Loucy (cell line): Measurements from ENCODE around the gene MGAT5B.
A peak's percentile ranks its signal among the peaks of the same experiment; 100 is the strongest.
"Not testable (repeated sequence)": the region's sequence is repeated elsewhere in the genome, so short reads cannot be mapped to it uniquely, and the experiment has no call there.

ENCODE experiments used
- H2AFZ ChIP-seq: fragments of 200-600 bp; sonication (generic); 2 replicates; pipeline ENCODE4 v1.6.0; 2016; ENCODE audit warnings: antibody characterized with exemption, mild to moderate bottlenecking, low read length, moderate library complexity
- H3F3A ChIP-seq: fragments of 200-600 bp; 2 replicates; pipeline ENCODE4 v1.6.0; 2016; ENCODE audit warnings: antibody characterized with exemption, low read depth, mild to moderate bottlenecking
- H3K27me3 ChIP-seq: fragments of 200-600 bp; sonication (generic); 2 replicates; pipeline ENCODE4 v1.6.1; 2014; ENCODE audit warnings: low read length, mild to moderate bottlenecking; ENCODE audit not compliant: insufficient read depth, poor library complexity, severe bottlenecking
- H3K36me3 ChIP-seq: fragments of 200-600 bp; sonication (generic); 2 replicates; pipeline ENCODE4 v1.6.1; 2016; ENCODE audit warnings: low read length; ENCODE audit not compliant: insufficient read depth
- H3K4me1 ChIP-seq: fragments of 200-600 bp; sonication (generic); 2 replicates; pipeline ENCODE4 v1.5.1; 2014; ENCODE audit warnings: low read length, mild to moderate bottlenecking; ENCODE audit not compliant: insufficient read depth, poor library complexity, severe bottlenecking
- H3K4me2 ChIP-seq: fragments of 200-600 bp; sonication (generic); 2 replicates; pipeline ENCODE4 v1.6.0; 2014; ENCODE audit warnings: antibody characterized with exemption, low read length, low read depth, mild to moderate bottlenecking; ENCODE audit not compliant: poor library complexity, severe bottlenecking
- H3K4me3 ChIP-seq: fragments of 200-600 bp; sonication (generic); 2 replicates; pipeline ENCODE4 v1.5.1; 2014; ENCODE audit warnings: low read length, mild to moderate bottlenecking, mixed read lengths; ENCODE audit not compliant: poor library complexity, severe bottlenecking
- H3K79me2 ChIP-seq: fragments of 200-600 bp; sonication (generic); 2 replicates; pipeline ENCODE4 v1.6.1; 2014; ENCODE audit warnings: low read length; ENCODE audit not compliant: insufficient read depth
- H3K9ac ChIP-seq: fragments of 200-600 bp; sonication (generic); 2 replicates; pipeline ENCODE4 v1.6.0; 2014; ENCODE audit warnings: mild to moderate bottlenecking, low read depth, low read length, moderate library complexity; ENCODE audit not compliant: poor library complexity, severe bottlenecking
- H3K9me2 ChIP-seq: fragments of 200-600 bp; sonication (generic); replicated peaks from 2 replicates; pipeline ENCODE4 v1.6.1; 2016; ENCODE audit warnings: low read depth, low read length, mixed read lengths
- H3K9me3 ChIP-seq: fragments of 200-600 bp; sonication (generic); 2 replicates; pipeline ENCODE4 v1.6.1; 2014; ENCODE audit warnings: mild to moderate bottlenecking, antibody characterized with exemption, low read length, low read depth; ENCODE audit not compliant: insufficient read depth
- H4K20me1 ChIP-seq: fragments of 200-600 bp; sonication (generic); 2 replicates; pipeline ENCODE4 v1.6.0; 2014; ENCODE audit warnings: antibody characterized with exemption, low read length, mild to moderate bottlenecking; ENCODE audit not compliant: insufficient read depth, poor library complexity, severe bottlenecking
- EZH2phosphoT487 ChIP-seq: fragments of 200-600 bp; IDR thresholded peaks from 2 replicates; pipeline ENCODE4 v1.6.1; 2018; ENCODE audit warnings: antibody characterized with exemption, mild to moderate bottlenecking, moderate library complexity, borderline replicate concordance
- TF ChIP-seq, protein P1 (sequence below): fragments of 200-600 bp; sonication (generic); conservative IDR thresholded peaks from 2 replicates; pipeline ENCODE4 v1.5.1; 2014; ENCODE audit warnings: mild to moderate bottlenecking, antibody characterized with exemption, low read length

MGAT5B gene

DNA sequence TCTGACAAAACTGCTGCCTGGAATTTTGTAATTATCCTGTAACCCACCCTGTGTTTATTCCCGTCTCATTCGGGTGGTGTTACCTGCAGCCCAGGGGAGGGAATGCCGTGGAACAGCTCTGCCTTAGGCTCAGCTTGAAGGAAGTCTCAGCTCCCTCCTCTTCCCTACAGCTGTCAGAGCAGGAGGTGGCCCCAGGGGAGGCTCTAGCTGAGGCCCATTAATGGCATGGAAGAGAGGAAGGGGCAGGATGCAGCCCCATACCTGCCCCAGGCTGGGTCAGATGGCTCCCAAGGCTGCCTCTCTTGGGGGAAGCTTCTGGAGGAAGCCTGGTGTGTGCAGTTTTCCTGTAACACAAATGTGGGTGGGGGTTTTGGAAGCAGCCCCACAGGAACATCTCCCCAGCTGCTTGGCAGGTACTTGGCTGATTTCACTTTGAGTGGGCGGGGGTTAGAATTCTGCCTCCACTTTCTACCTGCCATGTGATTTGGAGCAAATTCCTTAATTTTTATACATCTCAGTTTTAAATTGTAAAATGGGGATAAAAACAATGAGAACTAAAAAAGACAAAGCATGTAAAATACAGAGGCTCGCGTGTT is 103.9 kb downstream of the MGAT5B start:
- H4K20me1 ChIP-seq = no peaks in the 10 kb centered on the region
- TF ChIP-seq, protein P1, sequence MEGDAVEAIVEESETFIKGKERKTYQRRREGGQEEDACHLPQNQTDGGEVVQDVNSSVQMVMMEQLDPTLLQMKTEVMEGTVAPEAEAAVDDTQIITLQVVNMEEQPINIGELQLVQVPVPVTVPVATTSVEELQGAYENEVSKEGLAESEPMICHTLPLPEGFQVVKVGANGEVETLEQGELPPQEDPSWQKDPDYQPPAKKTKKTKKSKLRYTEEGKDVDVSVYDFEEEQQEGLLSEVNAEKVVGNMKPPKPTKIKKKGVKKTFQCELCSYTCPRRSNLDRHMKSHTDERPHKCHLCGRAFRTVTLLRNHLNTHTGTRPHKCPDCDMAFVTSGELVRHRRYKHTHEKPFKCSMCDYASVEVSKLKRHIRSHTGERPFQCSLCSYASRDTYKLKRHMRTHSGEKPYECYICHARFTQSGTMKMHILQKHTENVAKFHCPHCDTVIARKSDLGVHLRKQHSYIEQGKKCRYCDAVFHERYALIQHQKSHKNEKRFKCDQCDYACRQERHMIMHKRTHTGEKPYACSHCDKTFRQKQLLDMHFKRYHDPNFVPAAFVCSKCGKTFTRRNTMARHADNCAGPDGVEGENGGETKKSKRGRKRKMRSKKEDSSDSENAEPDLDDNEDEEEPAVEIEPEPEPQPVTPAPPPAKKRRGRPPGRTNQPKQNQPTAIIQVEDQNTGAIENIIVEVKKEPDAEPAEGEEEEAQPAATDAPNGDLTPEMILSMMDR = no peak
- TF ChIP-seq EZH2phosphoT487 = no peak
- H3K9ac ChIP-seq = peak overlapping the region; percentile 52
- no peaks in the 10 kb centered on the region for H3K27me3 ChIP-seq
- no peaks in the 10 kb centered on the region for H3F3A ChIP-seq
- no peak overlapping the region for H3K4me2 ChIP-seq
- no peak overlapping the region for H3K4me3 ChIP-seq
- H3K79me2 ChIP-seq = peaks cover 11% of the 10 kb centered on the region; the same call in 1 of the 2 replicates
- H3K36me3 ChIP-seq = no peaks in the 10 kb centered on the region
- no peak overlapping the region for H2AFZ ChIP-seq
- H3K9me2 ChIP-seq = no peaks in the 10 kb centered on the region
- H3K4me1 ChIP-seq = peaks cover 45% of the 10 kb centered on the region
- peaks cover 19% of the 10 kb centered on the region for H3K9me3 ChIP-seq

DNA sequence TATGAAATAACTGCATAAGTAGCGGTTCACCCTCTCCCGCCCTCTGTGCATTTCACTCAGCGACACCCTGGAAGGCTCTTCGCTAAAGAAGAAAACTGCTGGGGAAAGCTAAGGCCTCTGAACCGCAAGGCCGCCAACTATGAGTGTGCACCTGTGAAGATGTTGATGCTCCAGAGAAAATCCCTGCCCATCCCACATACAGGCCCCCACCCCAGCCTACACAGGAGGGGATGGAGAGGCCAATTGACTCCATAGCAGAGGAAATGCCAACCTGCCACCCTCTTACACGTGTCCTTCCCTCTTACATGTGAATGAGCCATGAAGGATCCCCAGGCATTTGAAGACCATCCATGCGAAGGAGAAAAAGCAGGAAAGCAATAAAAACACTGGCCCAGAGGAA is 104.8 kb downstream of the MGAT5B start:
- Histone ChIP-seq H4K20me1 (no peaks in the 10 kb centered on the region), H2AFZ (no peak overlapping the region), H3K79me2 (peaks cover 4% of the 10 kb centered on the region; the same call in 1 of the 2 replicates), H3F3A (no peaks in the 10 kb centered on the region), H3K9ac (no peak overlapping the region), H3K9me2 (no peaks in the 10 kb centered on the region), H3K4me1 (peaks cover 37% of the 10 kb centered on the region), H3K27me3 (no peaks in the 10 kb centered on the region), H3K36me3 (no peaks in the 10 kb centered on the region), H3K9me3 (peaks cover 27% of the 10 kb centered on the region), H3K4me3 (no peak overlapping the region), H3K4me2 (no peak overlapping the region)
- no peak for TF ChIP-seq EZH2phosphoT487
- TF ChIP-seq, protein P1 = no peak

DNA sequence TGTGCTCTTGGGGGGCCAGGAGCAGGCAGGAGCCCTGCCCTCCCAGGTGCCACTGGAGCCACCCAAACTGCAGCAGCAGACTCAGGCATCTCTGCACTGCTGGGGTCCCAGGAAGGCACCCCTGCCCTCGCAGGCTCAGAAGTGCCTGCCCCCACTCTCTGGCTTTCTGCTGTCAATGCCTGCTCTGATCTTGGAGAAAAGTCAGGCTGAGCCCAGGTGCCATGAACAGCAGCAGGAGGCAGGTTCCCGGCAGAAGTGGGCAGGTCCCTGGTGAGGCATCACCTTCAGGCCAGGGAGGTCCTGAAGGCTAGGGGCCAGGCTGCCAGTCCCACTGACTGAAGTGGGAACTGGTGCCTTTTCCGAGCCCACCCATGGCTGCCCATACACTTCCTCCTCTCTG is 106.5 kb downstream of the MGAT5B start:
- TF ChIP-seq EZH2phosphoT487 = no peak
- TF ChIP-seq, protein P1 = no peak
- Histone ChIP-seq H3K9ac (no peak overlapping the region), H3K36me3 (no peaks in the 10 kb centered on the region), H3K9me2 (no peaks in the 10 kb centered on the region), H3F3A (no peaks in the 10 kb centered on the region), H3K4me1 (peaks cover 25% of the 10 kb centered on the region), H3K4me2 (no peak overlapping the region), H3K79me2 (no peaks in the 10 kb centered on the region), H3K9me3 (peaks cover 32% of the 10 kb centered on the region), H3K4me3 (no peak overlapping the region), H2AFZ (no peak overlapping the region), H3K27me3 (no peaks in the 10 kb centered on the region), H4K20me1 (no peaks in the 10 kb centered on the region)

DNA sequence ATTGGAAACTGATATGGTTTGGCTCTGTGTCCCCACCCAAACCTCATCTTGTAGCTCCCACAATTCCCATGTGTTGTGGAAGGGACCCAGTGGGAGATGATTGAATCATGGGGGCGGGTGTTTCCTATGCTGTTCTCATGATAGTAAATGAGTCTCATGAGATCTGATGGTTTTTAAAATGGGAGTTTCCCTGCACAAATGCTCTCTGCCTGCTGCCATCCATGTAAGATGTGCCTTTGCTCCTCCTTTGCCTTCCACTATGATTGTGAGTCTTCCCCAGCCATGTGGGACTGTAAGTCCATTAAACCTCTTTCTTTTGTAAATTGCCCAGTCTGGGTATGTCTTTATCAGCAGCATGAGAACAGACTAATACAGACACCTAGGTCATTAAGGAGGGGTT is 109.8 kb downstream of the MGAT5B start:
- not testable (repeated sequence) for H4K20me1 ChIP-seq, H3K27me3 ChIP-seq, H2AFZ ChIP-seq, H3K4me3 ChIP-seq, H3K4me2 ChIP-seq, H3K4me1 ChIP-seq, H3K79me2 ChIP-seq, H3F3A ChIP-seq, H3K36me3 ChIP-seq, H3K9ac ChIP-seq, H3K9me2 ChIP-seq
- H3K9me3 ChIP-seq = peaks cover 32% of the 10 kb centered on the region
